HCT116 (cell line): Measurements from ENCODE around the gene ANKDD1A. TPM values are rescaled to one million over a fixed set of nuclear protein-coding genes. Genes with fewer than 3 reads are reported as not detected.

Experiments used
- ATAC-seq: fragments of 200-7000 bp; cut with Tn5 transposase; 2 replicates; pipeline ENCODE4 v1.9.1; 2020; ENCODE audit warnings: mild to moderate bottlenecking, moderate library complexity
- BruUV-seq: library from RNA; stranded (reverse); fragments of 400-500 nt; replicated peaks from 2 replicates; lab custom pipeline; 2021; lab: Mats Ljungman, UMichigan
- CTCF ChIA-PET: fragments of 300-600 bp; sonication (Branson Sonifier 250); formaldehyde crosslinking; loops from one replicate; lab custom pipeline; 2021; ENCODE audit warnings: antibody characterized with exemption; lab: Charles Lee
- POLR2A ChIA-PET: fragments of 300-600, 350-600 bp; sonication (Branson Sonifier 250); formaldehyde crosslinking; loops from one replicate; lab custom pipeline; 2021; ENCODE audit warnings: antibody characterized with exemption; lab: Charles Lee
- RAD21 ChIA-PET, 2 experiments: fragments of 300-600 bp; sonication (Branson Sonifier 250); formaldehyde crosslinking; loops; one replicate each; lab custom pipeline; 2023; ENCODE audit warnings: low total read pairs in 2 of 2; ENCODE audit not compliant: uncharacterized antibody in 2 of 2, unreplicated experiment in 2 of 2, low non-redundant PET in 1 of 2; lab: Charles Lee
- DNase-seq: peaks from one replicate; pipeline ENCODE4 v3.0.0-alpha.2; 2010; ENCODE audit warnings: low read depth, low spot score
- H2AFZ ChIP-seq: fragments of 200-600 bp; shearing (Covaris generic), sonication (generic); 2 replicates; pipeline ENCODE4 v1.6.1; 2017; ENCODE audit warnings: low read depth, mixed run types, mixed read lengths, antibody characterized with exemption, low read length; ENCODE audit not compliant: poor library complexity, severe bottlenecking
- H3K27ac ChIP-seq: 2 replicates; pipeline ENCODE4 v1.5.1; 2012; ENCODE audit warnings: low read depth, low read length
- H3K27me3 ChIP-seq: fragments of 200-600 bp; sonication (generic); 2 replicates; pipeline ENCODE4 v1.6.1; 2016; ENCODE audit warnings: mixed run types, low read length, mixed read lengths; ENCODE audit not compliant: insufficient read depth
- H3K36me3 ChIP-seq, 2 experiments: fragments of 200-500 bp in 1 of 2; fragments of 200-600 bp in 1 of 2; sonication (Bioruptor generic) in 1 of 2; sonication (generic) in 1 of 2; 2 replicates each; pipeline versions ENCODE4 v1.5.1 to v1.6.1; 2014 to 2016; ENCODE audit warnings: low read length in 2 of 2, inconsistent platforms in 1 of 2, mixed read lengths in 1 of 2, mixed run types in 1 of 2; ENCODE audit not compliant: insufficient read depth in 2 of 2, control insufficient read depth in 1 of 2
- H3K4me1 ChIP-seq, 2 experiments: fragments of 200-600 bp in 1 of 2; sonication (generic) in 1 of 2; 2 replicates each; pipeline versions ENCODE4 v1.5.1 to v1.6.1; 2012 to 2017; ENCODE audit warnings: low read length in 2 of 2, inconsistent platforms in 1 of 2, mild to moderate bottlenecking in 1 of 2, mixed read lengths in 1 of 2, mixed run types in 1 of 2, moderate library complexity in 1 of 2; ENCODE audit not compliant: insufficient read depth in 2 of 2, control insufficient read depth in 1 of 2
- H3K4me2 ChIP-seq: fragments of 200-600 bp; sonication (generic); 2 replicates; pipeline ENCODE4 v1.6.1; 2017; ENCODE audit warnings: mixed run types, low read length, mixed read lengths
- H3K4me3 ChIP-seq, 2 experiments: fragments of 200-600 bp in 1 of 2; sonication (generic) in 1 of 2; replicated peaks in 1 of 2; 2 replicates each; pipeline ENCODE4 v1.5.1; 2011 to 2016; ENCODE audit warnings: low read length in 2 of 2, control low read depth in 1 of 2, low read depth in 1 of 2, mild to moderate bottlenecking in 1 of 2, mixed read lengths in 1 of 2, mixed run types in 1 of 2
- H3K79me2 ChIP-seq: fragments of 200-600 bp; sonication (generic); 2 replicates; pipeline ENCODE4 v1.6.1; 2017; ENCODE audit warnings: mild to moderate bottlenecking, mixed run types, low read length, moderate library complexity, mixed read lengths; ENCODE audit not compliant: insufficient read depth
- H3K9ac ChIP-seq: fragments of 200-600 bp; sonication (generic); 2 replicates; pipeline ENCODE4 v1.6.1; 2016; ENCODE audit warnings: low read length, mixed read lengths
- H3K9me2 ChIP-seq: fragments of 200-600 bp; sonication (generic), shearing (Covaris generic); 2 replicates; pipeline ENCODE4 v1.6.1; 2017; ENCODE audit warnings: mixed run types, mild to moderate bottlenecking, moderate library complexity; ENCODE audit not compliant: insufficient read depth
- H3K9me3 ChIP-seq, 2 experiments: fragments of 200-500 bp in 1 of 2; fragments of 200-600 bp in 1 of 2; sonication (Bioruptor generic) in 1 of 2; sonication (generic) in 1 of 2; 2 replicates each; pipeline ENCODE4 v1.6.1; 2014 to 2017; ENCODE audit warnings: low read length in 2 of 2, mixed read lengths in 2 of 2, inconsistent platforms in 1 of 2, low read depth in 1 of 2, mild to moderate bottlenecking in 1 of 2, mixed run types in 1 of 2, moderate library complexity in 1 of 2; ENCODE audit not compliant: control insufficient read depth in 1 of 2, insufficient read depth in 1 of 2
- H4K20me1 ChIP-seq: fragments of 200-600 bp; sonication (generic), shearing (Covaris generic); 2 replicates; pipeline ENCODE4 v1.6.1; 2017; ENCODE audit warnings: mixed run types, mild to moderate bottlenecking, moderate library complexity; ENCODE audit not compliant: insufficient read depth
- CBX3 ChIP-seq: IDR thresholded peaks from 2 replicates; pipeline ENCODE4 v1.6.1; 2012; ENCODE audit warnings: low read depth
- CEBPB ChIP-seq: IDR thresholded peaks from 2 replicates; pipeline ENCODE4 v1.6.1; 2012; ENCODE audit warnings: low read depth
- CTCF ChIP-seq, 3 experiments: fragments of 200-600 bp in 1 of 3; sonication (generic) in 1 of 3; IDR thresholded peaks in 2 of 3; conservative IDR thresholded peaks in 1 of 3; 2 replicates each; pipeline ENCODE4 v1.5.1; 2012 to 2017; ENCODE audit warnings: low read depth in 2 of 3, low read length in 2 of 3, antibody characterized with exemption in 1 of 3, borderline replicate concordance in 1 of 3, control low read depth in 1 of 3, mild to moderate bottlenecking in 1 of 3, mixed read lengths in 1 of 3, mixed run types in 1 of 3, moderate library complexity in 1 of 3; ENCODE audit not compliant: insufficient read depth in 1 of 3
- ELF1 ChIP-seq: IDR thresholded peaks from 2 replicates; pipeline ENCODE4 v1.6.1; 2012; ENCODE audit warnings: low read depth, borderline replicate concordance
- EZH2 ChIP-seq: fragments of 200-600 bp; sonication (generic); IDR thresholded peaks from 2 replicates; pipeline ENCODE4 v1.6.1; 2017; ENCODE audit warnings: antibody characterized with exemption, mixed run types
- JUND ChIP-seq: IDR thresholded peaks from 2 replicates; pipeline ENCODE4 v1.6.1; 2012
- POLR2A ChIP-seq: IDR thresholded peaks from 2 replicates; pipeline ENCODE4 v1.7.0; 2011; ENCODE audit warnings: borderline replicate concordance; ENCODE audit not compliant: insufficient read depth, insufficient read length; ENCODE audit errors: extremely low read depth
- POLR2AphosphoS5 ChIP-seq: IDR thresholded peaks from 2 replicates; pipeline ENCODE4 v1.6.1; 2011; ENCODE audit warnings: mild to moderate bottlenecking, low read depth, low read length, moderate library complexity
- RAD21 ChIP-seq: IDR thresholded peaks from 2 replicates; pipeline ENCODE4 v1.6.1; 2012; ENCODE audit warnings: low read depth, mild to moderate bottlenecking
- REST ChIP-seq: IDR thresholded peaks from 2 replicates; pipeline ENCODE4 v1.6.1; 2012; ENCODE audit warnings: low read depth
- SP1 ChIP-seq: IDR thresholded peaks from 2 replicates; pipeline ENCODE4 v1.6.1; 2012; ENCODE audit warnings: low read depth
- YY1 ChIP-seq: IDR thresholded peaks from 2 replicates; pipeline ENCODE4 v1.6.1; 2011; ENCODE audit warnings: low read length, low read depth, moderate library complexity, mild to moderate bottlenecking; ENCODE audit not compliant: insufficient replicate concordance; ENCODE audit errors: extremely low read depth
- ZBTB33 ChIP-seq: IDR thresholded peaks from 2 replicates; pipeline ENCODE4 v1.6.1; 2011; ENCODE audit warnings: mild to moderate bottlenecking, low read length, moderate library complexity; ENCODE audit not compliant: insufficient replicate concordance; ENCODE audit errors: extremely low read depth
- ZFX ChIP-seq: fragments of 450-650 bp; IDR thresholded peaks from 2 replicates; pipeline ENCODE4 v1.6.1; 2017
- ZNF274 ChIP-seq: fragments of 200-500 bp; sonication (Bioruptor generic); IDR thresholded peaks from 2 replicates; pipeline ENCODE4 v1.6.1; 2014; ENCODE audit warnings: mild to moderate bottlenecking, low read depth, low read length, inconsistent platforms
- intact Hi-C: fragments of 100-400 bp; cut with micrococcal nuclease; formaldehyde crosslinking; loops from 2 replicates; pipeline ENCODE4 v1.10.0; 2022
- total RNA-seq: library from RNA; stranded (reverse); gene quantifications from one replicate; pipeline ENCODE4 v1.2.1, GENCODE V29; 2021; ENCODE audit not compliant: unreplicated experiment

ANKDD1A gene
- total RNA-seq, 1 experiment from 2014 or later = 8.1 TPM

GRCh38 chr15:64905941-64906340 is 5.8 kb upstream of the ANKDD1A start:
- ChIA-PET CTCF (no interaction called here), RAD21 (no interaction called here), POLR2A (no interaction called here)
- Histone ChIP-seq H3K9me2 (no peaks in the 10 kb centered on the region), H3K79me2 (no peaks in the 10 kb centered on the region), H2AFZ (no peak overlapping the region), H3K27ac (no peak overlapping the region), H3K9me3 (peaks cover 0 to 3% of the 10 kb centered on the region in 2 experiments; a peak in 1 of 4 replicates), H3K4me3 (no peak overlapping the region), H3K27me3 (no peaks in the 10 kb centered on the region), H3K9ac (no peak overlapping the region), H3K36me3 (no peaks in the 10 kb centered on the region), H3K4me2 (no peak overlapping the region), H4K20me1 (no peaks in the 10 kb centered on the region), H3K4me1 (peaks cover 0 to 8% of the 10 kb centered on the region in 2 experiments; a peak in 2 of 4 replicates)
- TF ChIP-seq CTCF (IDR thresholded peaks at IDR 0.05 in 2 of 3, conservative IDR thresholded peaks at IDR 0.05 in 1 of 3; ENCODE audit: borderline replicate concordance in 1 of 3, insufficient read depth in 1 of 3, low read depth in 2 of 3, low read length in 2 of 3) (no peak), RAD21 (no peak), ZBTB33 (no peak), EZH2 (no peak), REST (no peak), CBX3 (no peak), POLR2A (no peak), JUND (no peak), POLR2AphosphoS5 (no peak), ELF1 (no peak), SP1 (no peak), ZFX (no peak), ZNF274 (no peak), CEBPB (no peak), YY1 (no peak)
- ATAC-seq (no peak), DNase-seq (no peak)
- BruUV-seq = no TSS peak
- intact Hi-C loops = no loop called here
